CD4-positive, CD25-positive, alpha-beta regulatory T cell (primary cell): ENCODE results near the gene GNAI3. TPM values are rescaled to one million over a fixed set of nuclear protein-coding genes. Genes with fewer than 3 reads are reported as not detected.

Experiments
- ATAC-seq, 2 donors: fragments of 150-1000 bp; cut with Tn5 transposase; one replicate each; pipeline ENCODE4 v1.10.0; 2021; ENCODE audit warnings: low read depth in 2 of 2, moderate number of reproducible peaks in 2 of 2, moderate library complexity in 1 of 2
- DNase-seq, 3 donors: peaks; one replicate each; pipeline versions ENCODE4 v3.0.0 to v3.0.0-alpha.2; 2012 to 2022; ENCODE audit warnings: mixed read lengths in 1 of 3
- H3K27ac ChIP-seq: one replicate; pipeline ENCODE4 v1.7.0; 2013; ENCODE audit warnings: mild to moderate bottlenecking, low read length; ENCODE audit not compliant: insufficient read depth, poor library complexity, severe bottlenecking
- H3K27me3 ChIP-seq: one replicate; pipeline ENCODE4 v1.7.0; 2013; ENCODE audit warnings: low read length; ENCODE audit not compliant: control insufficient read depth, insufficient read depth
- H3K36me3 ChIP-seq: one replicate; pipeline ENCODE4 v1.7.0; 2013; ENCODE audit warnings: mild to moderate bottlenecking, low read length, moderate library complexity; ENCODE audit not compliant: control insufficient read depth, insufficient read depth
- H3K4me1 ChIP-seq: 2 replicates; pipeline ENCODE4 v1.7.0; 2013; ENCODE audit warnings: mild to moderate bottlenecking, low read length; ENCODE audit not compliant: insufficient read depth, control insufficient read depth, poor library complexity, severe bottlenecking
- H3K4me3 ChIP-seq: one replicate; pipeline ENCODE4 v1.7.0; 2013; ENCODE audit warnings: low read depth, mild to moderate bottlenecking, low read length, moderate library complexity
- H3K9me3 ChIP-seq, 2 experiments: 1 replicate in 1 of 2; 2 replicates in 1 of 2; pipeline ENCODE4 v1.7.0; 2013; ENCODE audit warnings: low read length in 2 of 2, mild to moderate bottlenecking in 1 of 2, moderate library complexity in 1 of 2; ENCODE audit not compliant: control insufficient read depth in 2 of 2
- H3K27ac Mint-ChIP-seq, 3 donors: one replicate each; pipeline ENCODE4 v1.8.0; 2020 to 2022; ENCODE audit warnings: mild to moderate bottlenecking in 3 of 3, mixed read lengths in 3 of 3, moderate library complexity in 2 of 3
- H3K27me3 Mint-ChIP-seq: one replicate; pipeline ENCODE4 v1.8.0; 2022; ENCODE audit warnings: mild to moderate bottlenecking, mixed read lengths
- H3K36me3 Mint-ChIP-seq: one replicate; pipeline ENCODE4 v1.8.0; 2020; ENCODE audit warnings: mixed read lengths
- H3K4me1 Mint-ChIP-seq, 4 donors: one replicate each; pipeline ENCODE4 v1.8.0; 2020 to 2022; ENCODE audit warnings: mixed read lengths in 4 of 4, mild to moderate bottlenecking in 1 of 4
- H3K4me3 Mint-ChIP-seq, 4 donors: one replicate each; pipeline ENCODE4 v1.8.0; 2020 to 2022; ENCODE audit warnings: mild to moderate bottlenecking in 4 of 4, mixed read lengths in 4 of 4, moderate library complexity in 3 of 4
- H3K9me3 Mint-ChIP-seq, 7 donors: one replicate each; pipeline ENCODE4 v1.8.0; 2020 to 2022; ENCODE audit warnings: mixed read lengths in 7 of 7, mild to moderate bottlenecking in 3 of 7, moderate library complexity in 2 of 7
- polyA plus RNA-seq, 4 donors: library from polyadenylated mRNA; unstranded; fragments of 300-500 nt; fragmentation: Illumina TruSeq; gene quantifications; one replicate each; pipeline ENCODE4 v1.2.3, GENCODE V29; 2021
- total RNA-seq: library from RNA; stranded (reverse); gene quantifications from one replicate; pipeline ENCODE4 v1.2.3, GENCODE V29; 2022

GNAI3 gene
- total and polyA plus RNA-seq, 5 donors from 2014 or later, result 7.4 to 10.3 (median 9.6) TPM

- Histone ChIP-seq H3K27me3 (peaks cover 6% of the 10 kb centered on the region), H3K9me3 (no peaks in the 10 kb centered on the region), H3K36me3 (no peaks in the 10 kb centered on the region), H3K4me3 (no peak overlapping the region), H3K4me1 (peaks cover 24% of the 10 kb centered on the region), H3K27ac (no peak overlapping the region)
- peaks cover 0 to 23% (median 10%) of the 10 kb centered on the region in 4 donors for H3K4me1 Mint-ChIP-seq
- no peak for DNase-seq
- H3K27ac Mint-ChIP-seq, result no peak overlapping the region
- no peaks in the 10 kb centered on the region for H3K27me3 Mint-ChIP-seq
- no peaks in the 10 kb centered on the region for H3K9me3 Mint-ChIP-seq
- peaks cover 3% of the 10 kb centered on the region for H3K36me3 Mint-ChIP-seq
- ATAC-seq, result no peak
- H3K4me3 Mint-ChIP-seq, result no peak overlapping the region
Measured at GRCh38 chr1:109528712-109529111, 19.7 kb upstream of the GNAI3 start.

GRCh38 chr1:109529881-109530456, 18.4 kb upstream of the GNAI3 start:
- Mint-ChIP-seq H3K4me3 (no peak overlapping the region), H3K36me3 (peaks cover 3% of the 10 kb centered on the region), H3K9me3 (no peaks in the 10 kb centered on the region), H3K4me1 (peaks cover 0 to 23% (median 10%) of the 10 kb centered on the region in 4 donors), H3K27ac (peak overlapping the region in 1 of 3 donors; percentile 55), H3K27me3 (peaks cover 4% of the 10 kb centered on the region)
- H3K4me1 ChIP-seq, result peaks cover 24% of the 10 kb centered on the region
- no peak overlapping the region for H3K27ac ChIP-seq
- no peaks in the 10 kb centered on the region for H3K36me3 ChIP-seq
- no peak overlapping the region for H3K4me3 ChIP-seq
- no peaks in the 10 kb centered on the region for H3K9me3 ChIP-seq
- DNase-seq (no peak), ATAC-seq (no peak)
- peaks cover 6% of the 10 kb centered on the region for H3K27me3 ChIP-seq

- peaks cover 4% of the 10 kb centered on the region for H3K27me3 Mint-ChIP-seq
- no peak for ATAC-seq
- Histone ChIP-seq H3K36me3 (no peaks in the 10 kb centered on the region), H3K27ac (no peak overlapping the region), H3K27me3 (peaks cover 6% of the 10 kb centered on the region), H3K9me3 (no peaks in the 10 kb centered on the region), H3K4me3 (no peak overlapping the region), H3K4me1 (peaks cover 24% of the 10 kb centered on the region)
- DNase-seq, result no peak
- H3K27ac Mint-ChIP-seq, result peak overlapping the region; percentile 70 to 90 (median 71)
- peaks cover 3% of the 10 kb centered on the region for H3K36me3 Mint-ChIP-seq
- peak overlapping the region in 2 of 4 donors; percentile 68 to 79 for H3K4me3 Mint-ChIP-seq
- H3K9me3 Mint-ChIP-seq, result no peaks in the 10 kb centered on the region
- peaks cover 0 to 23% (median 10%) of the 10 kb centered on the region in 4 donors for H3K4me1 Mint-ChIP-seq
Measured at GRCh38 chr1:109530457-109531087, 17.8 kb upstream of the GNAI3 start.

GRCh38 chr1:109531380-109531779, 17.0 kb upstream of the GNAI3 start:
- Histone ChIP-seq H3K36me3 (no peaks in the 10 kb centered on the region), H3K4me3 (no peak overlapping the region), H3K4me1 (peaks cover 24% of the 10 kb centered on the region), H3K9me3 (no peaks in the 10 kb centered on the region), H3K27ac (no peak overlapping the region), H3K27me3 (peaks cover 6% of the 10 kb centered on the region)
- Mint-ChIP-seq H3K4me1 (peaks cover 0 to 23% (median 10%) of the 10 kb centered on the region in 4 donors), H3K27ac (peak overlapping the region; percentile 71 to 96 (median 90)), H3K27me3 (peaks cover 4% of the 10 kb centered on the region), H3K4me3 (peak overlapping the region in 3 of 4 donors; percentile 23 to 79 (median 68)), H3K36me3 (no peaks in the 10 kb centered on the region), H3K9me3 (no peaks in the 10 kb centered on the region)
- ATAC-seq, result no peak
- DNase-seq, result no peak

- no peaks in the 10 kb centered on the region for H3K9me3 Mint-ChIP-seq
- DNase-seq (no peak), ATAC-seq (no peak)
- H3K27ac Mint-ChIP-seq, result peak overlapping the region in 2 of 3 donors; percentile 71 to 90
- Histone ChIP-seq H3K4me3 (no peak overlapping the region), H3K27ac (no peak overlapping the region), H3K9me3 (no peaks in the 10 kb centered on the region), H3K36me3 (no peaks in the 10 kb centered on the region), H3K4me1 (peaks cover 24% of the 10 kb centered on the region), H3K27me3 (peaks cover 6% of the 10 kb centered on the region)
- peak overlapping the region; percentile 42 to 87 (median 86) for H3K4me3 Mint-ChIP-seq
- peaks cover 0 to 23% (median 10%) of the 10 kb centered on the region in 4 donors for H3K4me1 Mint-ChIP-seq
- H3K27me3 Mint-ChIP-seq, result peaks cover 4% of the 10 kb centered on the region
- H3K36me3 Mint-ChIP-seq, result no peaks in the 10 kb centered on the region
Measured at GRCh38 chr1:109531826-109532364, 16.5 kb upstream of the GNAI3 start.

GRCh38 chr1:109532365-109533136, 15.9 kb upstream of the GNAI3 start:
- H3K9me3 Mint-ChIP-seq, result no peaks in the 10 kb centered on the region
- peaks cover 0 to 23% (median 10%) of the 10 kb centered on the region in 4 donors for H3K4me1 Mint-ChIP-seq
- peak overlapping the region; percentile 71 to 90 (median 84) for H3K27ac Mint-ChIP-seq
- H3K4me3 ChIP-seq, result peak overlapping the region; percentile 72
- H3K36me3 ChIP-seq, result no peaks in the 10 kb centered on the region
- no peaks in the 10 kb centered on the region for H3K36me3 Mint-ChIP-seq
- H3K9me3 ChIP-seq, result no peaks in the 10 kb centered on the region
- peak overlapping the region; percentile 42 to 87 (median 86) for H3K4me3 Mint-ChIP-seq
- no peaks in the 10 kb centered on the region for H3K27me3 ChIP-seq
- peak; percentile 85 to 92 for ATAC-seq
- peak; percentile 83 to 88 (median 87) for DNase-seq
- H3K4me1 ChIP-seq, result peaks cover 24% of the 10 kb centered on the region
- peaks cover 4% of the 10 kb centered on the region for H3K27me3 Mint-ChIP-seq
- H3K27ac ChIP-seq, result no peak overlapping the region

- H3K4me1 ChIP-seq, result peaks cover 24% of the 10 kb centered on the region
- DNase-seq (no peak), ATAC-seq (no peak)
- Mint-ChIP-seq H3K4me1 (peaks cover 0 to 23% (median 10%) of the 10 kb centered on the region in 4 donors), H3K9me3 (no peaks in the 10 kb centered on the region), H3K27me3 (peaks cover 4% of the 10 kb centered on the region), H3K36me3 (no peaks in the 10 kb centered on the region), H3K4me3 (peak overlapping the region in 1 of 4 donors; percentile 12), H3K27ac (no peak overlapping the region)
- no peaks in the 10 kb centered on the region for H3K36me3 ChIP-seq
- H3K27me3 ChIP-seq, result no peaks in the 10 kb centered on the region
- H3K4me3 ChIP-seq, result no peak overlapping the region
- no peaks in the 10 kb centered on the region for H3K9me3 ChIP-seq
- H3K27ac ChIP-seq, result no peak overlapping the region
Measured at GRCh38 chr1:109534307-109534858, 14.0 kb upstream of the GNAI3 start.
